Transverse colon (tissue), 4 donors: Measurements from ENCODE around the gene VASP. TPM values are rescaled to one million over a fixed set of nuclear protein-coding genes. Genes with fewer than 3 reads are reported as not detected.

Source experiments
- DNase-seq: peaks from one replicate; pipeline ENCODE4 v3.0.0-alpha.2; 2019
- H3K27ac ChIP-seq, 4 donors: fragments of 200-600 bp; sonication (generic); 2 replicates each; pipeline ENCODE4 v1.5.1; 2016 to 2018; ENCODE audit warnings: inconsistent platforms in 4 of 4
- H3K27me3 ChIP-seq: fragments of 200-600 bp; sonication (generic); 2 replicates; pipeline ENCODE4 v1.5.1; 2017; ENCODE audit warnings: inconsistent platforms
- H3K36me3 ChIP-seq, 4 donors: fragments of 200-600 bp; sonication (generic); 2 replicates each; pipeline ENCODE4 v1.5.1; 2017 to 2019; ENCODE audit warnings: inconsistent platforms in 4 of 4
- H3K4me1 ChIP-seq, 4 donors: fragments of 200-600 bp; sonication (generic); 2 replicates each; pipeline ENCODE4 v1.5.1; 2017 to 2020; ENCODE audit warnings: inconsistent platforms in 4 of 4
- H3K4me3 ChIP-seq, 4 donors: fragments of 200-600 bp; sonication (generic); 1 replicate in 1 of 4; 2 replicates in 3 of 4; pipeline versions ENCODE4 v1.5.1 to v1.6.1; 2017 to 2019; ENCODE audit warnings: inconsistent platforms in 4 of 4
- H3K9me3 ChIP-seq, 2 donors: fragments of 200-600 bp; sonication (generic); 2 replicates each; pipeline ENCODE4 v1.5.1; 2017 to 2019; ENCODE audit warnings: inconsistent platforms in 2 of 2
- EP300 ChIP-seq: sonication (generic); formaldehyde crosslinking; IDR thresholded peaks from one replicate; pipeline ENCODE4 v1.6.1; 2017; ENCODE audit warnings: antibody characterized with exemption, low read depth
- POLR2A ChIP-seq: fragments of 450-650 bp; IDR thresholded peaks from one replicate; pipeline ENCODE4 v1.6.1; 2016; ENCODE audit warnings: antibody characterized with exemption, mild to moderate bottlenecking, moderate library complexity
- POLR2AphosphoS5 ChIP-seq, 3 donors: sonication (generic); formaldehyde crosslinking; IDR thresholded peaks; one replicate each; pipeline ENCODE4 v1.6.1; 2016; ENCODE audit warnings: antibody characterized with exemption in 3 of 3
- WGBS, 2 donors: methylation state at CpG; one replicate each; pipeline ENCODE4 v1.1.5; 2018; ENCODE audit warnings: low coverage in 1 of 2; 5-methylcytosine and 5-hydroxymethylcytosine counted together
- in situ Hi-C, 4 donors: fragments of 200-750 bp; cut with MboI; loops; one replicate each; pipeline versions ENCODE4 v1.15.0 to v1.15.1; 2017; ENCODE audit warnings: low sequenced_read_pairs in 3 of 4, low pct_ligation_motif_present in 1 of 4, low pct_unique_long_range_greater_than_20kb in 1 of 4
- intact Hi-C: fragments of 100-400 bp; cut with DNase I; formaldehyde crosslinking; loops from one replicate; pipeline ENCODE4 v1.15.1; 2023; ENCODE audit warnings: low total_unique reads
- total RNA-seq, 4 donors: library from RNA; depleted of rRNA; stranded (reverse); fragments of >200 nt; gene quantifications; one replicate each; pipeline ENCODE4 v1.1.0, GENCODE V29; 2016
- TF ChIP-seq, protein P1 (sequence below), 5 experiments: fragments of 200-600 bp in 3 of 5; fragments of 450-650 bp in 2 of 5; sonication (generic) in 3 of 5; IDR thresholded peaks; 1 replicate in 2 of 5; 2 replicates in 3 of 5; pipeline ENCODE4 v1.5.1; 2016 to 2017; ENCODE audit warnings: antibody characterized with exemption in 5 of 5, inconsistent platforms in 3 of 5, mild to moderate bottlenecking in 2 of 5, moderate library complexity in 1 of 5

The VASP gene
- total RNA-seq, 4 donors from 2014 or later, result 167 to 465 (median 204) TPM

GRCh38 chr19:45529420-45529785, 22.1 kb downstream of the VASP start:
- WGBS, 2 donors, result 33% methylated on average over 14 of the region's 14 CpGs; no CpG with 5 or more reads in 1 of the 2 donors
- Histone ChIP-seq H3K4me3 (peak overlapping the region in 2 of 4 donors; percentile 40 to 54), H3K9me3 (peaks cover 0 to 4% of the 10 kb centered on the region in 2 donors), H3K27me3 (no peaks in the 10 kb centered on the region), H3K36me3 (peaks cover 0 to 24% (median 12%) of the 10 kb centered on the region in 4 donors), H3K4me1 (peaks cover 13 to 21% (median 17%) of the 10 kb centered on the region in 4 donors), H3K27ac (peak overlapping the region in 1 of 4 donors; percentile 51)
- DNase-seq, result no peak
- in situ Hi-C loops, result no loop called here
- intact Hi-C loops, result no loop called here
- TF ChIP-seq EP300 (no peak), POLR2A (no peak), POLR2AphosphoS5 (IDR thresholded peaks at IDR 0.05) (no peak)
- TF ChIP-seq, protein P1, sequence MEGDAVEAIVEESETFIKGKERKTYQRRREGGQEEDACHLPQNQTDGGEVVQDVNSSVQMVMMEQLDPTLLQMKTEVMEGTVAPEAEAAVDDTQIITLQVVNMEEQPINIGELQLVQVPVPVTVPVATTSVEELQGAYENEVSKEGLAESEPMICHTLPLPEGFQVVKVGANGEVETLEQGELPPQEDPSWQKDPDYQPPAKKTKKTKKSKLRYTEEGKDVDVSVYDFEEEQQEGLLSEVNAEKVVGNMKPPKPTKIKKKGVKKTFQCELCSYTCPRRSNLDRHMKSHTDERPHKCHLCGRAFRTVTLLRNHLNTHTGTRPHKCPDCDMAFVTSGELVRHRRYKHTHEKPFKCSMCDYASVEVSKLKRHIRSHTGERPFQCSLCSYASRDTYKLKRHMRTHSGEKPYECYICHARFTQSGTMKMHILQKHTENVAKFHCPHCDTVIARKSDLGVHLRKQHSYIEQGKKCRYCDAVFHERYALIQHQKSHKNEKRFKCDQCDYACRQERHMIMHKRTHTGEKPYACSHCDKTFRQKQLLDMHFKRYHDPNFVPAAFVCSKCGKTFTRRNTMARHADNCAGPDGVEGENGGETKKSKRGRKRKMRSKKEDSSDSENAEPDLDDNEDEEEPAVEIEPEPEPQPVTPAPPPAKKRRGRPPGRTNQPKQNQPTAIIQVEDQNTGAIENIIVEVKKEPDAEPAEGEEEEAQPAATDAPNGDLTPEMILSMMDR (IDR thresholded peaks at IDR 0.05), result no peak

DNA sequence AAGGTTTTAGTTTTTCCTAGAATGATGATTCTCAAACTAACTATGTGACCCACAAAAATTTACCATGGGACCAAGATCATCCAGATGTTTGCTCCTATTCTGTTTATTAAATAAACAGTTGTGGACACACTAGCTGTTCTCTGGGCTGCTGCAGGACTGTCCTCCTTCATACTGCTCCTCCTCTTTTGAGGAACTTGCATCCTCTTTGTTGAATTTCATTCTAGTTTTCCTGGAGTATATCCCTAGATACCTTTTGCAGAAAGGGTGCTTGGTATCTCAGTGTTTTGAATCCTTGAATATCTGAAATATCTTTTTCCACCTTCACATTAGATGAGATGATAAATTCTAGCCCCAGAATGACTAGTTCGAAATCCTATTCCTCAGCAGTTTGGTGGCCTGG, 24.1 kb downstream of the VASP start:
- Histone ChIP-seq H3K4me3 (no peak overlapping the region), H3K36me3 (peaks cover 0 to 5% (median 2%) of the 10 kb centered on the region in 4 donors), H3K9me3 (peaks cover 0 to 4% of the 10 kb centered on the region in 2 donors), H3K27ac (no peak overlapping the region), H3K4me1 (peaks cover 13 to 21% (median 15%) of the 10 kb centered on the region in 4 donors), H3K27me3 (no peaks in the 10 kb centered on the region)
- WGBS, 2 donors, result 100% methylated on average over 1 of the region's 1 CpG; no CpG with 5 or more reads in 1 of the 2 donors
- intact Hi-C loops, result no loop called here
- in situ Hi-C loops, result no loop called here
- DNase-seq, result no peak
- no peak for TF ChIP-seq POLR2AphosphoS5 (IDR thresholded peaks at IDR 0.05)
- TF ChIP-seq, protein P1 (IDR thresholded peaks at IDR 0.05), result no peak
- TF ChIP-seq EP300, result no peak
- TF ChIP-seq POLR2A, result no peak

- H3K27ac ChIP-seq, result no peak overlapping the region
- in situ Hi-C loops, result no loop called here
- WGBS, 2 donors, result 91 to 93% methylated on average over 3 to 9 of the region's 9 CpGs
Observed at GRCh38 chr19:45539459-45539858, 32.2 kb downstream of the VASP start.

GRCh38 chr19:45542234-45542668, 35.0 kb downstream of the VASP start:
- 67 to 72% methylated on average over 6 to 7 of the region's 7 CpGs for WGBS, 2 donors
- intact Hi-C loops, result no loop called here
- Histone ChIP-seq H3K4me1 (no peaks in the 10 kb centered on the region), H3K4me3 (no peak overlapping the region), H3K36me3 (no peaks in the 10 kb centered on the region), H3K27me3 (no peaks in the 10 kb centered on the region), H3K27ac (no peak overlapping the region), H3K9me3 (no peaks in the 10 kb centered on the region)
- in situ Hi-C loops, result no loop called here
- TF ChIP-seq EP300, result no peak
- no peak for DNase-seq

More at GRCh38 chr19:45539459-45539858, 32.2 kb downstream of the VASP start:
- no peaks in the 10 kb centered on the region for H3K4me1 ChIP-seq
- H3K27me3 ChIP-seq, result no peaks in the 10 kb centered on the region
- H3K4me3 ChIP-seq, result no peak overlapping the region
- TF ChIP-seq POLR2AphosphoS5 (IDR thresholded peaks at IDR 0.05) (no peak), EP300 (no peak), POLR2A (no peak)
- TF ChIP-seq, protein P1 (IDR thresholded peaks at IDR 0.05), result no peak
- intact Hi-C loops, result no loop called here
- no peak for DNase-seq
- no peaks in the 10 kb centered on the region for H3K9me3 ChIP-seq
- H3K36me3 ChIP-seq, result no peaks in the 10 kb centered on the region

GRCh38 chr19:45547211-45547770, 40.0 kb downstream of the VASP start:
- WGBS, 2 donors, result 89 to 90% methylated on average over 2 to 10 of the region's 10 CpGs
- H3K9me3 ChIP-seq, result no peaks in the 10 kb centered on the region
- no peaks in the 10 kb centered on the region for H3K27me3 ChIP-seq
- intact Hi-C loops, result no loop called here
- no peak for DNase-seq
- in situ Hi-C loops, result no loop called here
- no peak for TF ChIP-seq POLR2AphosphoS5 (IDR thresholded peaks at IDR 0.05)
- TF ChIP-seq, protein P1 (IDR thresholded peaks at IDR 0.05), result no peak
- no peak for TF ChIP-seq EP300
- TF ChIP-seq POLR2A, result no peak
- no peaks in the 10 kb centered on the region for H3K36me3 ChIP-seq
- H3K27ac ChIP-seq, result peak overlapping the region in 2 of 4 donors; percentile 69 to 70
- peaks cover 0 to 10% (median 4%) of the 10 kb centered on the region in 4 donors for H3K4me1 ChIP-seq
- no peak overlapping the region for H3K4me3 ChIP-seq
